ENCODE measurements around the gene CDH1. TPM values are rescaled to one million over a fixed set of nuclear protein-coding genes. Genes with fewer than 3 reads are reported as not detected.

Gene CDH1
- total and polyA plus RNA-seq, 9 donors, result 0.83 to 23.8 (median 1.1) TPM

- Histone ChIP-seq H3K4me3 (ENCODE audit: low read length) (peak within 1 kb of the TSS; percentile 89), H3K27ac (ENCODE audit: low read length) (peak within 1 kb of the TSS; percentile 88), H3K36me3 (ENCODE audit: control insufficient read depth, insufficient read depth, low read length) (no peaks in the 10 kb centered on the region), H3K27me3 (ENCODE audit: control insufficient read depth, insufficient read depth, low read length) (no peaks in the 10 kb centered on the region), H3K9me3 (replicated peaks; ENCODE audit: control insufficient read depth, low read depth, low read length) (no peaks in the 10 kb centered on the region), H3K4me1 (ENCODE audit: control insufficient read depth, insufficient read depth, low read length) (peaks cover 6% of the 10 kb centered on the region)
- DNase-seq, result peak; percentile 87
- under 1% methylated on average over 51 of the region's 55 CpGs for WGBS (ENCODE audit: insufficient coverage)
Measured at GRCh38 chr16:68843482-68844210, 106.6 kb downstream of the CDH1 start, which contains the start of gene TANGO6. TSS of gene TANGO6 (plus strand) at chr16:68843531. CDS start at chr16:68843618, 87 bp downstream.

GRCh38 chr16:68844211-68844564 is 107.1 kb downstream of the CDH1 start:
- peaks cover 6% of the 10 kb centered on the region for H3K4me1 ChIP-seq (ENCODE audit: control insufficient read depth, insufficient read depth, low read length)
- H3K9me3 ChIP-seq (replicated peaks; ENCODE audit: control insufficient read depth, low read depth, low read length), result no peaks in the 10 kb centered on the region
- H3K4me3 ChIP-seq (ENCODE audit: low read length), result peak overlapping the region; percentile 89
- 0% methylated on average over 1 of the region's 6 CpGs for WGBS (ENCODE audit: insufficient coverage)
- no peaks in the 10 kb centered on the region for H3K36me3 ChIP-seq (ENCODE audit: control insufficient read depth, insufficient read depth, low read length)
- peak overlapping the region; percentile 88 for H3K27ac ChIP-seq (ENCODE audit: low read length)
- no peaks in the 10 kb centered on the region for H3K27me3 ChIP-seq (ENCODE audit: control insufficient read depth, insufficient read depth, low read length)
- DNase-seq, result no peak

- DNase-seq, result no peak
- Histone ChIP-seq H3K36me3 (ENCODE audit: control insufficient read depth, insufficient read depth, low read length) (no peaks in the 10 kb centered on the region), H3K27me3 (ENCODE audit: control insufficient read depth, insufficient read depth, low read length) (no peaks in the 10 kb centered on the region), H3K9me3 (replicated peaks; ENCODE audit: control insufficient read depth, low read depth, low read length) (no peaks in the 10 kb centered on the region), H3K4me1 (ENCODE audit: control insufficient read depth, insufficient read depth, low read length) (peaks cover 6% of the 10 kb centered on the region), H3K4me3 (ENCODE audit: low read length) (no peak overlapping the region), H3K27ac (ENCODE audit: low read length) (no peak overlapping the region)
- whole genome bisulfite sequencing (ENCODE audit: insufficient coverage), result 63% methylated on average over 4 of the region's 9 CpGs
Measured at GRCh38 chr16:68848786-68849185, 111.7 kb downstream of the CDH1 start.

- Histone ChIP-seq H3K36me3 (ENCODE audit: control insufficient read depth, insufficient read depth, low read length) (no peaks in the 10 kb centered on the region), H3K4me3 (ENCODE audit: low read length) (no peak overlapping the region), H3K27ac (ENCODE audit: low read length) (no peak overlapping the region), H3K9me3 (replicated peaks; ENCODE audit: control insufficient read depth, low read depth, low read length) (no peaks in the 10 kb centered on the region), H3K4me1 (ENCODE audit: control insufficient read depth, insufficient read depth, low read length) (no peaks in the 10 kb centered on the region), H3K27me3 (ENCODE audit: control insufficient read depth, insufficient read depth, low read length) (no peaks in the 10 kb centered on the region)
- no peak for DNase-seq
- WGBS (ENCODE audit: insufficient coverage), result no CpG with 5 or more reads among the region's 2 CpGs
Measured at GRCh38 chr16:68850481-68850880, 113.4 kb downstream of the CDH1 start.

- Histone ChIP-seq H3K9me3 (replicated peaks; ENCODE audit: control insufficient read depth, low read depth, low read length) (no peaks in the 10 kb centered on the region), H3K4me3 (ENCODE audit: low read length) (no peak overlapping the region), H3K27me3 (ENCODE audit: control insufficient read depth, insufficient read depth, low read length) (no peaks in the 10 kb centered on the region), H3K36me3 (ENCODE audit: control insufficient read depth, insufficient read depth, low read length) (no peaks in the 10 kb centered on the region), H3K27ac (ENCODE audit: low read length) (no peak overlapping the region), H3K4me1 (ENCODE audit: control insufficient read depth, insufficient read depth, low read length) (no peaks in the 10 kb centered on the region)
- peak; percentile 12 for DNase-seq
- no CpG with 5 or more reads among the region's 2 CpGs for WGBS (ENCODE audit: insufficient coverage)
Measured at GRCh38 chr16:68851601-68852000, 114.5 kb downstream of the CDH1 start.

- no peak overlapping the region for H3K27ac ChIP-seq (ENCODE audit: low read length)
- no peak overlapping the region for H3K4me3 ChIP-seq (ENCODE audit: low read length)
- H3K9me3 ChIP-seq (replicated peaks; ENCODE audit: control insufficient read depth, low read depth, low read length), result no peaks in the 10 kb centered on the region
- peaks cover under 1% of the 10 kb centered on the region for H3K36me3 ChIP-seq (ENCODE audit: control insufficient read depth, insufficient read depth, low read length)
- H3K4me1 ChIP-seq (ENCODE audit: control insufficient read depth, insufficient read depth, low read length), result no peaks in the 10 kb centered on the region
- no peaks in the 10 kb centered on the region for H3K27me3 ChIP-seq (ENCODE audit: control insufficient read depth, insufficient read depth, low read length)
- DNase-seq, result no peak
- no CpG with 5 or more reads among the region's 1 CpG for WGBS (ENCODE audit: insufficient coverage)
Measured at GRCh38 chr16:68857479-68857878, 120.4 kb downstream of the CDH1 start.

GRCh38 chr16:68859828-68860227 is 122.7 kb downstream of the CDH1 start:
- H3K27ac ChIP-seq (ENCODE audit: low read length), result no peak overlapping the region
- DNase-seq, result no peak
- no peaks in the 10 kb centered on the region for H3K27me3 ChIP-seq (ENCODE audit: control insufficient read depth, insufficient read depth, low read length)
- H3K4me3 ChIP-seq (ENCODE audit: low read length), result no peak overlapping the region
- no CpG with 5 or more reads among the region's 4 CpGs for WGBS (ENCODE audit: insufficient coverage)
- no peaks in the 10 kb centered on the region for H3K9me3 ChIP-seq (replicated peaks; ENCODE audit: control insufficient read depth, low read depth, low read length)
- peaks cover 12% of the 10 kb centered on the region for H3K36me3 ChIP-seq (ENCODE audit: control insufficient read depth, insufficient read depth, low read length)
- H3K4me1 ChIP-seq (ENCODE audit: control insufficient read depth, insufficient read depth, low read length), result no peaks in the 10 kb centered on the region

- WGBS (ENCODE audit: insufficient coverage), result 89% methylated on average over 6 of the region's 15 CpGs
- Histone ChIP-seq H3K9me3 (replicated peaks; ENCODE audit: control insufficient read depth, low read depth, low read length) (no peaks in the 10 kb centered on the region), H3K27ac (ENCODE audit: low read length) (no peak overlapping the region), H3K4me1 (ENCODE audit: control insufficient read depth, insufficient read depth, low read length) (no peaks in the 10 kb centered on the region), H3K36me3 (ENCODE audit: control insufficient read depth, insufficient read depth, low read length) (peaks cover 12% of the 10 kb centered on the region), H3K4me3 (ENCODE audit: low read length) (no peak overlapping the region), H3K27me3 (ENCODE audit: control insufficient read depth, insufficient read depth, low read length) (no peaks in the 10 kb centered on the region)
- no peak for DNase-seq
Measured at GRCh38 chr16:68860978-68861892, 124.1 kb downstream of the CDH1 start.

GRCh38 chr16:68866933-68867332 is 129.8 kb downstream of the CDH1 start:
- no peaks in the 10 kb centered on the region for H3K27me3 ChIP-seq (ENCODE audit: control insufficient read depth, insufficient read depth, low read length)
- no peaks in the 10 kb centered on the region for H3K4me1 ChIP-seq (ENCODE audit: control insufficient read depth, insufficient read depth, low read length)
- no peaks in the 10 kb centered on the region for H3K9me3 ChIP-seq (replicated peaks; ENCODE audit: control insufficient read depth, low read depth, low read length)
- no peak overlapping the region for H3K27ac ChIP-seq (ENCODE audit: low read length)
- no peak overlapping the region for H3K4me3 ChIP-seq (ENCODE audit: low read length)
- WGBS (ENCODE audit: insufficient coverage), result 83% methylated on average over 1 of the region's 6 CpGs
- DNase-seq, result no peak
- H3K36me3 ChIP-seq (ENCODE audit: control insufficient read depth, insufficient read depth, low read length), result peaks cover 12% of the 10 kb centered on the region

- Histone ChIP-seq H3K4me3 (ENCODE audit: low read length) (no peak overlapping the region), H3K9me3 (replicated peaks; ENCODE audit: control insufficient read depth, low read depth, low read length) (no peaks in the 10 kb centered on the region), H3K27me3 (ENCODE audit: control insufficient read depth, insufficient read depth, low read length) (no peaks in the 10 kb centered on the region), H3K4me1 (ENCODE audit: control insufficient read depth, insufficient read depth, low read length) (no peaks in the 10 kb centered on the region), H3K27ac (ENCODE audit: low read length) (no peak overlapping the region), H3K36me3 (ENCODE audit: control insufficient read depth, insufficient read depth, low read length) (no peaks in the 10 kb centered on the region)
- DNase-seq, result no peak
- WGBS (ENCODE audit: insufficient coverage), result 74% methylated on average over 4 of the region's 4 CpGs
Measured at GRCh38 chr16:68869492-68870088, 132.5 kb downstream of the CDH1 start.

Data from muscle of leg (tissue), 11 donors.